PC-3 (cell line): ENCODE measurements around the gene CHMP5. TPM values are rescaled to one million over a fixed set of nuclear protein-coding genes. Genes with fewer than 3 reads are reported as not detected.

Experiments used
- ATAC-seq: fragments of 200-7000 bp; cut with Tn5 transposase; 2 replicates; pipeline ENCODE4 v1.9.1; 2020; ENCODE audit warnings: mild to moderate bottlenecking, moderate library complexity
- BruUV-seq: library from RNA; stranded (reverse); fragments of 400-500 nt; replicated peaks from 2 replicates; lab custom pipeline; 2021; lab: Mats Ljungman, UMichigan
- CTCF ChIA-PET: fragments of 300-600 bp; sonication (Branson Sonifier 250); formaldehyde crosslinking; loops from one replicate; lab custom pipeline; 2022; ENCODE audit warnings: antibody characterized with exemption; lab: Charles Lee
- POLR2A ChIA-PET: fragments of 300-600 bp; sonication (Branson Sonifier 250); formaldehyde crosslinking; loops from one replicate; lab custom pipeline; 2022; ENCODE audit warnings: antibody characterized with exemption; ENCODE audit not compliant: unreplicated experiment; lab: Charles Lee
- DNase-seq: peaks from one replicate; pipeline ENCODE4 v3.0.0-alpha.2; 2015
- H2AFZ ChIP-seq: fragments of 300-600 bp; sonication (generic); 2 replicates; pipeline ENCODE4 v1.6.0; 2016; ENCODE audit warnings: antibody characterized with exemption, low read length
- H3F3A ChIP-seq: fragments of 300-600 bp; sonication (generic); one replicate; pipeline ENCODE4 v1.6.0; 2017; ENCODE audit warnings: antibody characterized with exemption, low read length, control low read depth, mild to moderate bottlenecking; ENCODE audit not compliant: unreplicated experiment
- H3K27ac ChIP-seq: fragments of 300-600 bp; sonication (generic); 2 replicates; pipeline ENCODE4 v1.5.1; 2016; ENCODE audit warnings: mild to moderate bottlenecking, low read length
- H3K27me3 ChIP-seq: fragments of 300-600 bp; sonication (generic); 2 replicates; pipeline ENCODE4 v1.6.1; 2016; ENCODE audit warnings: low read length, mixed read lengths
- H3K36me3 ChIP-seq: fragments of 300-600 bp; sonication (generic); 2 replicates; pipeline ENCODE4 v1.6.1; 2016; ENCODE audit warnings: low read depth, mixed run types, low read length, mixed read lengths
- H3K4me1 ChIP-seq: fragments of 300-600 bp; sonication (generic); 2 replicates; pipeline ENCODE4 v1.5.1; 2016; ENCODE audit warnings: low read length; ENCODE audit not compliant: insufficient read depth
- H3K4me2 ChIP-seq: fragments of 300-600 bp; sonication (generic); 2 replicates; pipeline ENCODE4 v1.6.0; 2016; ENCODE audit warnings: low read length
- H3K4me3 ChIP-seq: fragments of 300-600 bp; sonication (generic); 2 replicates; pipeline ENCODE4 v1.5.1; 2016; ENCODE audit warnings: mild to moderate bottlenecking, low read length, mixed read lengths
- H3K79me2 ChIP-seq: fragments of 300-600 bp; sonication (generic); 2 replicates; pipeline ENCODE4 v1.6.1; 2017; ENCODE audit warnings: low read length, mixed read lengths
- H3K9ac ChIP-seq: fragments of 300-600 bp; sonication (generic); 2 replicates; pipeline ENCODE4 v1.6.0; 2016; ENCODE audit warnings: mild to moderate bottlenecking, low read length
- H3K9me2 ChIP-seq: fragments of 300-600 bp; sonication (generic); replicated peaks from 2 replicates; pipeline ENCODE4 v1.6.1; 2016; ENCODE audit warnings: mixed run types, low read length, mixed read lengths
- H3K9me3 ChIP-seq: fragments of 300-600 bp; sonication (generic); 2 replicates; pipeline ENCODE4 v1.6.1; 2016; ENCODE audit warnings: low read length, mixed read lengths
- H4K20me1 ChIP-seq: fragments of 300-600 bp; sonication (generic); 2 replicates; pipeline ENCODE4 v1.6.1; 2016; ENCODE audit warnings: low read length, mixed read lengths
- CTCF ChIP-seq: fragments of 300-600 bp; sonication (generic); conservative IDR thresholded peaks from 2 replicates; pipeline ENCODE4 v1.5.1; 2017; ENCODE audit warnings: antibody characterized with exemption, low read depth, mild to moderate bottlenecking, low read length
- EZH2 ChIP-seq: fragments of 300-600 bp; sonication (generic); IDR thresholded peaks from one replicate; pipeline ENCODE4 v1.6.1; 2017; ENCODE audit warnings: antibody characterized with exemption, mild to moderate bottlenecking, low read length; ENCODE audit not compliant: unreplicated experiment
- EZH2phosphoT487 ChIP-seq: fragments of 300-600 bp; sonication (generic); IDR thresholded peaks from 2 replicates; pipeline ENCODE4 v1.6.1; 2018; ENCODE audit warnings: mild to moderate bottlenecking, antibody characterized with exemption, low read length, borderline replicate concordance
- intact Hi-C: fragments of 100-400 bp; cut with micrococcal nuclease; formaldehyde crosslinking; loops from 2 replicates; pipeline ENCODE4 v1.9.0; 2023
- total RNA-seq: library from RNA; depleted of rRNA; stranded (reverse); fragments of >200 nt; gene quantifications from 2 replicates; pipeline ENCODE4 v1.2.3, GENCODE V29; 2014

Gene CHMP5
- total RNA-seq, 1 experiment from 2014 or later = 65.0 TPM

- H3K9me2 ChIP-seq = no peaks in the 10 kb centered on the region
- intact Hi-C loops = loop anchor here (1.0 kb wide), 2 partner anchors 58 to 144 kb away; partner anchors contain the start of gene B4GALT1
- H3K27ac ChIP-seq = peak overlapping the region; percentile 58
- H3K27me3 ChIP-seq = no peaks in the 10 kb centered on the region
- peak overlapping the region; percentile 59 for H2AFZ ChIP-seq
- CTCF ChIA-PET = no interaction called here
- H3K4me1 ChIP-seq = peaks cover 28% of the 10 kb centered on the region
- ATAC-seq = peak; percentile 26; the same call in 1 of the 2 replicates
- H3K79me2 ChIP-seq = no peaks in the 10 kb centered on the region
- H3F3A ChIP-seq = no peaks in the 10 kb centered on the region
- TF ChIP-seq EZH2phosphoT487 (no peak), CTCF (peak; percentile 72)
- no peak overlapping the region for H3K9ac ChIP-seq
- H3K4me3 ChIP-seq = no peak overlapping the region
- H3K36me3 ChIP-seq = no peaks in the 10 kb centered on the region
- no peaks in the 10 kb centered on the region for H3K9me3 ChIP-seq
- H3K4me2 ChIP-seq = peak overlapping the region; percentile 54
- POLR2A ChIA-PET = no interaction called here
- peak; percentile 85 for DNase-seq
- H4K20me1 ChIP-seq = no peaks in the 10 kb centered on the region
- no TSS peak for BruUV-seq
Measured at GRCh38 chr9:33225319-33226147, 39.3 kb upstream of the CHMP5 start.

GRCh38 chr9:33227008-33227398, 37.8 kb upstream of the CHMP5 start:
- Histone ChIP-seq H2AFZ (no peak overlapping the region), H3K4me3 (no peak overlapping the region), H3K4me1 (peaks cover 31% of the 10 kb centered on the region), H3K27ac (no peak overlapping the region), H3K79me2 (no peaks in the 10 kb centered on the region), H3K9me3 (no peaks in the 10 kb centered on the region), H4K20me1 (no peaks in the 10 kb centered on the region), H3K9me2 (no peaks in the 10 kb centered on the region), H3K36me3 (no peaks in the 10 kb centered on the region), H3F3A (no peaks in the 10 kb centered on the region), H3K4me2 (no peak overlapping the region), H3K9ac (no peak overlapping the region), H3K27me3 (no peaks in the 10 kb centered on the region)
- ATAC-seq (no peak), DNase-seq (no peak)
- no TSS peak for BruUV-seq
- POLR2A ChIA-PET = no interaction called here
- CTCF ChIA-PET = no interaction called here
- intact Hi-C loops = no loop called here
- TF ChIP-seq EZH2 (no peak), CTCF (no peak), EZH2phosphoT487 (no peak)

- no peak for DNase-seq
- Histone ChIP-seq H3K4me2 (no peak overlapping the region), H3K27ac (no peak overlapping the region)
Measured at GRCh38 chr9:33227741-33228140, 37.1 kb upstream of the CHMP5 start.

More at GRCh38 chr9:33227741-33228140, 37.1 kb upstream of the CHMP5 start:
- BruUV-seq = no TSS peak
- Histone ChIP-seq H2AFZ (no peak overlapping the region), H3K36me3 (no peaks in the 10 kb centered on the region), H3K4me3 (no peak overlapping the region), H3K9me2 (no peaks in the 10 kb centered on the region), H3F3A (no peaks in the 10 kb centered on the region), H3K9me3 (no peaks in the 10 kb centered on the region), H3K79me2 (no peaks in the 10 kb centered on the region), H3K27me3 (no peaks in the 10 kb centered on the region), H4K20me1 (no peaks in the 10 kb centered on the region), H3K4me1 (peaks cover 38% of the 10 kb centered on the region), H3K9ac (no peak overlapping the region)
- intact Hi-C loops = loop anchor here (2.0 kb wide), 1 partner anchor 59 kb away; no protein-coding TSS in a partner anchor
- TF ChIP-seq EZH2phosphoT487 (no peak), EZH2 (no peak), CTCF (no peak)
- POLR2A ChIA-PET = no interaction called here
- CTCF ChIA-PET = no interaction called here
- no peak for ATAC-seq
